HG03521 (cell line): ENCODE data around the gene PDZRN4.
"Not testable (repeated sequence)": the region's sequence is repeated elsewhere in the genome, so short reads cannot be mapped to it uniquely, and the experiment has no call there.

Source experiments
- ATAC-seq: cut with Tn5 transposase; IDR thresholded peaks from one replicate; pipeline ENCODE4 v1.9.1; 2021; ENCODE audit warnings: mild to moderate bottlenecking, moderate library complexity; ENCODE audit not compliant: unreplicated experiment

Gene PDZRN4

DNA sequence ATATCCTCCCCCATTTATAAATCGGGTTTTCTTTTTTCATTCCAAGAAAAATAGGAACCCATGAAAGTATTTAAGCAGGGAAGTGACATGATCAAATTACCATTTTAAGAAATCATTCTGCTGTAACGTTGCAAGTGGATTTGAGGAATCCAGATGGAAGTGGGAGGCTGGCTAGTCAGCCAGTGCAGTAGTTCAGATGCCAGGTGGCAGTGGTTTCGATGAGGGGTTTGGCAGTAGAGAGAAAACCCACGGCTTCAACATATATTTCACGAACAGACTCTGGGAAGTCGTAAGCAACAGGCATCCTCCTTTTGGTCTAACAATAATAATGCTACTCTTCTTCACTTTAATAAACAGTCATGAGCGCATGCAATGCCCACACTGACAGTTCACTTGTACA is 25.0 kb downstream of the PDZRN4 start:
- no peak for ATAC-seq

DNA sequence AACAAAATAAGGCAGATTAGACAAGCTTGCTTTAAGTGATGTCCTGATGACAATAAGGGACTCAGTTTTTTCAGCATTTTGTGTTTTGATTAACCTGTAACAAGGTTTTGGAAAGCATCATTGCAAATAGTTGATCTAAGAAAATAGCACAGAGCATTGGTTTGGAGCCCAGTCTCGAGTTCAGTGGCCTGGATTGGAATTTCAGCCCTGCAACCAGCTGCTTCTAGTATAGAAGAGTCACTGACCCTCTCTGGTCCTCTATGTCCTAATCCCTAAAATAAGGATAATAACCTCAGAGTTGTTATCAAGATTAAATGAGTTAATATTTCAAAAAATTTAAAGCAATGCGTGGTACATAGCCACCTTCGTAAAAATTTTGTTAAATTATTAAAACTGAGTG is 25.5 kb downstream of the PDZRN4 start:
- ATAC-seq = no peak

DNA sequence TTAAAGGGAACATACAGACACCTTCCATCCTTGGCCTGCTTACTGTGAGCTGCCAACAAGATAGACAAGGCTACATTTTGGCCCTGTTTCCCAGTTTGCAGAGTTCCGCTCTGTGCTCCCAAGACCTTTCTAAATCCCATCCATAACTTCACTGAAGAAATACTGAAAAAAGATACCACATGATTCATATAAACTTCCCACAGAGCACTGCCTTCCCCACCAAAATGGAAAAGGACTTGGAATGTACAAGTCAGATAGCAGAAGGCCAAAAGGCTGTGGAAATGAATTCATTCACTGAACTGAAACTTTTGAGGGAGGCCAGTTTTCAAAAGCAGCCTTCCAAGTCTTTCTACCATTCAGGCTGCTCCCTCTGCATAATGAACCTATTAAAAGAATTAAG is 29.6 kb downstream of the PDZRN4 start:
- ATAC-seq = no peak

DNA sequence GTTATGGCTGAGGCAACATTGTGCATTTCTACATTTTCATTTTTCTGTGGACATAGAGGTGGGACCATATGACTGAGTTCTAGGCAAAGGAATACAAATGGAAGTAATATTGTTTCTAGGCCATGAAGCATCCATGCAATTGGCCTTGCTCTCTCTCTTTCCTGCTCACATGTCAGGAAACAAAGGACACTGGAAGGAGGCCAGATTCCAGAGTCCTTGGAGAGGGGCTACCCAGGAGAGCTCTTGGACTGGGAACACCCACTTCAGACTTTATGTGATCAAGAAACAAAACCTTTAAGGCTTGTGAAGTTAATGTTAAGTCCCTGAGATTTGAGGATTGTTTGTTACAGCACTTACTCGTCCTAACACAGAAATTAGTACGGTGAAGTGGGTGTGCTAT is 32.8 kb downstream of the PDZRN4 start:
- ATAC-seq = no peak

DNA sequence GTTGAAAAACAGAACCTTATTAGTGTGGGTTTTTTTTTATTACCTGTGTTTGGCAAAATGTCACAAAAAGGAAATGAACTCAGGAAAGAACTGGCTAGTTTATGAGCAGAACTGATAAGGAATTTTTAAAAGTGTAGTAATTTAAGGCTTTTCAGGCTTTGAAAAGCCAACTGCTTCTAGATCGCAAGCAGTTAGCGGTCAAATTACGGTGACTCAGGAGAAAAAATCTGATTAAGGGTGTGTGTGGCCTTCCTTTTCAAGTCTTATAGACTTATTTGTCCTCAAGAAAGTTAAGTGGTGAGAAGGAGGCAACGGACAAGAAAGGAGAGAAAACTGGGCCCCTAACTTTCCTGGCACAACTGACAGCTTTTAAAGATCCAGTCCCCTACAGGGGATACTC is 33.4 kb downstream of the PDZRN4 start:
- no peak for ATAC-seq

DNA sequence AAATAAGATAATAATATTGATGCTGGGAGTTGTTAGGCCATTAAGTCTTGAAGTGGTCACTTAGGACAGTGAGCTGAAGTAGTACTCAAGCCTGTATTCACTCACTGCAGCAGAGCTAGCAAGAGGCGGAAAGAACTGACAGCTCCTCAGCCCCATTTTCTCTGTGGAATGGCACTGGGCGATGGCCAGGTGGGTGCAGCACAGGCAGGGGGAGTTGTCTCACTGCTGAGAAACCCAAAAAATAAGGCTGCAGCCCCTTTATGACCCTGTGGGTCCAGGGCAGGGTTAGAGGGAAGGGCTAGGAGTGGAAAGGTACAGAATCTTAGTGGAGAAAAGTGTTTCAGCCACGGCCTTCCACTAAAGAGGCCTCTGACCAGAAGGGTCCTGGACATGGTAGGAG is 35.5 kb downstream of the PDZRN4 start:
- no peak for ATAC-seq

DNA sequence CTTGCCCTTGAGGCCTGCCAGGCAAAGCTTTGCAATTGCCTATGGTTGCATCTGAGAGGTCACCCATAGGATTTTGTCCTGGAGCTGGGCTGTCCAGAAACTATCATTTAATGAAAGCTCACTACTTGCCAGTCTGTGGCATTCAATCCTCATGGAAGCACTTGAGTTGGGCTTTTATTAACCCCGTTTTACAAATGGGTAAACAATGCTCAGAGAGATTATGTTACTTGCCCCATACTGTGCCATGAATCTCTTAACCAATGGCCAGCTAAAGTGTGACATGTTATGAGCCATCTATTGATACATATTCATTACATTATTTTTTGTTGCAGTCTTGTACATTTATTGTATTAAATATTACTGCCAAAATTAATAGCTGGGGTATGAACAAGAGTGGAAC is 35.9 kb downstream of the PDZRN4 start:
- no peak for ATAC-seq

DNA sequence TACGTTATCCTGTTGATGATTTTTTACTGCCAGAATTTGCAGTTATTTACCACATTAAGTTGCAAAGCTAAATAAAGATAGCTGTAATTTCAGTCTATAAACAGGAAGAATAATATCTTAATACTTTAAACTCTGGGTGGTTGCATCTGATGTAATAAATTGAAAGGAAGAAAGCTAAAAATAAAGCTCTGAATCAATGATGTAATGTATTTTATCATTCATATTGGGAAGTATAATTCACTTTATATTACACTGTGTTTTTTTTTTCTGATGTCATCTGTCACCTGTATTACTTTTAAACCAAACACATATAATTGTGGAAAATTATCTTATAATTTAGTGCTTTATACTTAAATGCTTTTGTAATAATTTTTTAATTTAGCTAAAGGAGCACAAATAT is 37.1 kb downstream of the PDZRN4 start:
- no peak for ATAC-seq

DNA sequence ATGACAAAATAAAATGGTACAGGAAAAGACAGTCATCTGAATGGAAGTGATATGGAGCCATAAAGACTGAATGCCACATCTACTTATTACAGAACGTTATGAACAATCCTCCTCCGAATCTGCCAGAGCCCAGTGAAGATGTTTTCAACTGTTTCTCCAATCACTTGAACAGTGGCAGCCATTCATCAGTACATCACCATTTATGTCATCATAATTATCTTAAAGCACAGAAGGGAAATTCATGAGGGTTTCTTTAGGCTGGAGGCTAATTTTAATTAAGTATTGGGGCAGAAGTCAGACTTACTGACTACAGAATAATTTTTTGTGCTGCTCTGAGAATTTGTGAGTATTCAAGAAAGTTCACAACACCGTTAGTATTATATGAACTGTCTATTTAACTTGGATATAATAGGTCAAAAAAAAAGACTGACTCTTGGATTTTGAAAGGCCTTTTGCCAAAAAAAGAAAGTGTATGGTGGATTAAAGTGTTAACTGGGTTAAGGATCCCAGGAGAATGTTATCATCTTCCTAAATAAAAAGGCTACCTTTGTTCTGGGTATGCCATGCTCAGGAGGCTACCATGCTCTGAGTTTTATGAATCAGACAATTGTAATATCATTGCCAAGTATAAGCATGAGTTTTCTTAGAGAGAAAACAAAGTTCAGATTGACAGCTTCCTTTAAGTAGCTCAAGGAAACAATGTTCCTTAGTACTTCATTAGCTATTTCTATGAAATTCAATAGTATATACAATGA is 40.1 kb downstream of the PDZRN4 start:
- ATAC-seq = no peak

DNA sequence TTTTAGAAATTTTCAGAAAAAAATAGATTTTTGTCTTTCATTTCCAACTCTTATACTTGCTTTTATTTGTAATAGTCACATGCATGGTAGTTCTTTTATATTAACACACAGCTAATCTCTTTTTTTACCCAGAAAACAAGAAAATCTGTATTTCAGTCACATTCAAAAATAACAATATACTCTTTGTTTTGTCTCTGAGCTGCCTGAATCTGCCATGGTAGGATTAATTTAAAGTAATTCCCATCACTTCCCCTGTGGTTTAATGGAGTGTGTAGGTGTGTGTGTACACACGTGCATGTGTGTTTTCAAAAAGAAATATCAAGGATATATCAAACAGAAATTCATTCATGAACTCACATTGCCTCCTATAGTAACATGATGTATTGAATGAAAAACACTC is 42.6 kb downstream of the PDZRN4 start:
- no peak for ATAC-seq

DNA sequence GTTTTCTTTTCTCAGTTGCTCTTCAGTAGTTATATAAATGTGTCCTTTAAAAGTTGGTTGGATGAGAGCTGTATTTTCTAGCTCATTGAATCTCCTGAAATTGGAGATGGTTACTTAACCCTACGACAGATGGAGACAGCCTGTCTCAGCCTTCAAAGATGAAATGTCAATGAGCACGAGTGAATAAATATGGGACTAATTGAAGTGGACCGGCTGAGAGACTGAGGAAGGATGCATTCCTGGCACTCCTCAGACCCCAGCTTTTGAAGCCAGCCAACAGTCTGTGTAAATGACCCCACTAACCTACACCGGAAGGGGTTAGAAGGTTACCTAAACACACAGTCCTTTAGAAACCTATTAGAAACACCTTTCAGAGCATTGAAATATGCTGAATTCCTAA is 46.6 kb downstream of the PDZRN4 start:
- ATAC-seq = no peak

DNA sequence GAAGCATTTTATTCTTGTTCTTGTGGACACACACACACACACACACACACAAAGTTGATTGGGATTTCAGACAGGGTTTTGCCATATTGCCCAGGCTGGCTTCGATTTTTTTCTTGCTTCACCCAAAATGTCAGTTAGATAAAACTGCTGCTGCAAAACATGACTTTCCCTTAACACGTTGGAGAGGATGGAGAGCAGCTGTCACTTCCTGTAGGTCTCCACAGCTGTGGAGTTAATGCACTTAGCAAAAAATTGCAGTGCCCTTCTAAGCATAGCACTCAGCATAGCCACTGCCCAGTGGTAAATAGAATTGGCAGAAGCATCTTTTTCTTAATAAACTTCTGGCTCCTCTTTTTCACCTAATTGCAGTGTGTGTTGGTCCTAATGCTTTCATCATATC is 54.5 kb downstream of the PDZRN4 start:
- ATAC-seq = no peak

DNA sequence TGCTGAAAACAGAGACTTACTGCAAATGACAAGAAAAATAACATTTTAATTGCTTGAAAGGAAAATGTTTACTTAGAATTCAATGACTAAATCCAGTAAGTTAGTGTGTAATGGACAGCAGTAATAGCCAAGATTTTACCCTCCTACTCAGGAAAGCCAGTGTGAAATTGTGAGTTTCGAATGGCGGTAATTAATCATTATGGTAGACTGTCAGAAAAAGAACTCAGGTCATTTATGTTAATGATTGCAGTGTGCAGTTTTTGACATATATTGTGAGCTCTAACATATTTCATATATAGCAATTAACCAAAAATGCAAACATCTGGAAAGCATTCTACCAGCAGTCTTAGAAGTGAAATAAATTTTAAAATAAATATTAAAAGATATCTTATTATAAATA is 60.3 kb downstream of the PDZRN4 start:
- no peak for ATAC-seq

DNA sequence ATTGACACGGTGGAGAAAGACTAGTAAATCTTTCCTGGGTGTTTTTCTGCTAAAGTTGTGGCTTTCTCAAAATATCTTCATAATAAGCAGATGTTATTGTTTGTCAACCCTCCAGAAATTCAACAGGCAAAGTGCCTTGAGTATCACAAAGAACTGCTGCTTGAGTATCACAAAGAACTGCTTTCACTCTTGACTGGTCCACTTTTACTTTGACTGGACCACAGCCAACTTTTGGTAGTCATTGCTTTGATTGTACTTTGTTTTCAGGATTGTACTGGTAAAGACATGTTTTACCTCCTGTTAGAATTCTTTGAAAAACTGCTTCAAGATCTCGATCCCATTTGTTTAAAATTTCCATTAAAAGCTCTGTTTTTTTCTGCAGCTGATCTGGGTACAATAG is 62.6 kb downstream of the PDZRN4 start:
- no peak for ATAC-seq

DNA sequence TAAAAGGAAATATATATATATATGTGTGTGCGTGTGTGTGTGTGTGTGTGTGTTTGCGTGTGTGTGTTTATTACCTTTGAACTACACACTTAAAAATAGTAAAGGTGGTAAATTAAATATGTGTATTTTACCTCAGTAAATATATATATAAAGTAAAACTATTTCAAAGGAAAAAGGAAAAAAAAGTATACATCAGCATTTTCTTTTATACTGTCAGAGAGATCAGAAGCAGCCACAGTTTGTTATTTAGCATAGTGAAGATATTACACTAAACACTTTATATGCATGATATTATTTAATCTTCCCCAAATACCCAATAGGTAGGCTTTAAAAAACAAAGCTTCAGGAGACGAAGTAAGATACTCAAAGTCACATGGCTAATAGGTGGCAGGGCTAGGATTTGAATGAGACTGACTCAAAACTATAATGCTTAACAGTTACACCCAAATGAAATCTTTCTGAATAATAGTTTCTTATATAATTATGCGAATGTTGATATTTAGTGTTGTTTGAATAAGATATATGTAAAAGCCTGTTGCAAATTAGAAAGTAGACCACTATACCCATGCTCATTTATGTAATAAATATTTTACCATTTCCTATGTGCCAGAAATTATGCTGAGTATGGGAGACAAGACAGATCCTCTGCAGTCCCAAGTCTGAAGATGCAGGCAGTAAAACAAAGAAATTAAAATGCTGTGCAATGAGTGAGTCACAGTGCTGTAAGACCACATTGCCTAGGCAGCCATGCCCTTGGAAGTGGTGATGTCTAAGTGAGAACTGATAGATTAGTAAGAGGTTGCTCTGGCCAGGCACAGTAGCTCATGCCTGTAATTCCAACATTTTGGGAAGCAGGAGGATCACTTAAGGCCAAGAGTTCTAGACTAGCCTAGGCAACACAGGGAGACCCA is 66.1 kb downstream of the PDZRN4 start:
- ATAC-seq = no peak

DNA sequence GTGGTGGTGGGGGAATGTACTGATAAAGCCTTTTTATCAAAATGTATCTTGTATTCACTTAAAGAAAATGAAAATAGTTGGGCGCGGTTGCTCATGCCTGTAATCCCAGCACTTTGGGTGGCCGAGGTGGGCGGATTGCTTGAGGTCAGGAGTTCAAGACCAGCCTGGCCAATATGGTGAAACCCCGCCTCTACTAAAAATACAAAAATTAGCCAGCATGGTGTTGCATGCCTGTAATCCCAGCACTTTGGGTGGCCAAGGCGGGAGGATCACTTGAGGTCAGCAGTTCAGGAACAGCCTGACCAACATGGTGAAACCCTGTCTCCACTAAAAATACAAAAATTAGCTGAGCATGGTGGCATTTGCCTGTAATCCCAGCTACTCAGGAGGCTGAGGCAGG is 75.1 kb downstream of the PDZRN4 start:
- ATAC-seq = not testable (repeated sequence)

DNA sequence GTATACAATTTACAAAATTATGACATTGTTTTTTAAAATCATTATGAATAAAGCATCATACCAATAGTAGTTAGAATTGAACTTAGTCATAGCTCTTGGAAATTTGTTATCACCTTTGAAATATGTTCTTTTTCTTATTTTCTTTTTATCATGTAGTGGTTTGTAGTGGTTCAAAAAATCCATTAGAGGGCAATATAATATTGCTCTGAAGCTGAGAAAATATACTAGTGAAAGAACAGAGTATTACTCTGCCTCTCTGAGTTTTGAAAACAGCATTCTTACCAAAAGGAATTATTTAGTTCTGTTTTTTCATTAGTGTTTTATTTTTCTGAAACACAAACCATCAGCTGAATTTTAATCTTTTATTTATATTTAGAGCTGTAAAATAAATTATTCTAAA is 76.2 kb downstream of the PDZRN4 start:
- ATAC-seq = no peak

DNA sequence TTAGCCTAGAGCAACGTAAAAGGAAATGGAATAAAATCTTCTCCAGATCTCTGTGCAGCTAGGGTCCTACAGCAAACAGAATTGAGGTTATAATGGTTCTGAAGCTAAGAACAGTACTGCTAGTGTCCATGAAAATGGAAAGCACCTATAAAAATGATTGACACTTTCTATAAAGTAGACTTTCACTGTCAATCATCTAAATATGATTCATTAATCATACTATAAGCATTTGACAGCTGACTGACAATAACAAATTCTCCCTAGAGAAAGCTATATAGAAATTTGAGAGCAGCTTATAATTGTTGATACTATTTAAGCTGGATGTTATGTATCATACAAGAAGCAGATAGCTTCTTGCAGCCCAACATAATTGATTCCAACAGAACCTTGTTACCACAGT is 80.9 kb downstream of the PDZRN4 start:
- ATAC-seq = no peak

DNA sequence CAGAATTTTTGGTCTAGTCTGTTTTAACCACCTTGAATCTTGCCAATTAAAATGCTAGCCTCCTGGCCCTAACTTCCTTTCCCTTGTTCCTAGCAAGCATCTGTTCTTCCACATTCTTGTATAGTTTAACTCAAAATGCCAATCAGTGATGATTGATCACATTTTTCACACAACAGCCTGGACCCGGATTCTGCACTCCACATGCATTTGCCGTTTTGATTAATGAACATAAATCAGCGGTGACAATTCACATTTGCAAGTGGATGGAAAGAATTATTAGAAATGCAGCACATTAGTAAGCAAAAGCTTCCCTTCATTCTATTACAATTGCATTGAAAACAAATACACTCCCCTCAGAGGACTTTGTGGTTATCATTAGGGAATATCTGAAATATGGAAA is 83.4 kb downstream of the PDZRN4 start:
- no peak for ATAC-seq

DNA sequence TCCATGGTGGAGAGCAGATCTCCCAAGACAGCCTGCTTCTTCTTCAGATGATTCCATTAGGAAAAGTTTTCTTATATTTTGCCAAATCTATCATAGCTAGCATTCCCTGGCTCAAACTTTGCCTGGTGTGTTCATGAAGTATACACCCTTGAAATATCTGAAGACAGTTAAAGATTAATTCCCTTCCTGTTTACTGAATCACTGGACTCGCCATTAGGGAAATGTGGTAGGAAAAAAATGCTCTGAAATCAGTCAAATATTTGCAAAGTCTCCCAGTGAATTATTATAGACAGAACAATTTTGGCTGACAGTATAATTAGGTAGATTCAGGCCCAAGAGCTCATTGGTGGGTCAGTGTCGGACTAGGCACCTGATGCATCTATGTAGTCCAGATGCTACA is 86.5 kb downstream of the PDZRN4 start:
- ATAC-seq = no peak

DNA sequence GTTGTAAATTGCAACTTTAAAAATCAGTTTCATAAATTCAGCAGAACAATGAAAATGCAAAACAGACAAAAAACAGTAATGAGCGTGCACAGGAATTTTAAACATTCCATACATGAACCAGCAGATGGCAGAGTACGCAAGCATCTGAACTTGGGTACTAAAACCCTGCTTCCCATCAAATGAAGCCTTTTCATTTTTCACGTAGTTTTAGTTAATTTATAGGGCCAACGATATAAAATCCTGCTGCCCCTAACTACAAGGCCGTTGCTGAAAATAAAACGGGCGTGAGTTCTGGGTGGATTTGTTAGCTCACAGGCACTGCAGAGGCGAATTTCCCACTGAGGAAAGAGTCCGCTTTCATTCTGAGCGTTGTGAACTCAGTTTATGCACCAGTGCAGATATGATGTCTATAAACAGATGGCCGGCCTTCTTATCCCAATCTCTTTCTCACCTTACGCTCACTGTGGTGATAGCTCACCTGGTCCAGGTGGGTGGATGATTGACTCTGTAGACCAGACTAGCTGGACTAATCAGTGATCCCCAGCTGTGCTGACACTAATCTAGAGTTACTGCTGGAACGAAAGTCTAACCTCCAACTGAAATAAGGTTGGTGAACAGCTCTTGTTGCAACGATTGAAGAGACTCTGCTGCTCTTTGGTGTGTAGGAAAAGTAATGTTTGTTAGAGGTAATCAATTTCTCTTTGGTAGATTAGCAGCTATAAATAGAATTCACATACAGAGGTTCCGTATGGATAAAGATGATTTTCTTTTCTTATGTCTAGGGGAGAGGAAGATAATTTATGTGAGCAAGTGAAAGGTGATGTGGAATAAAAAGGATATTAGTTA is 89.2 kb downstream of the PDZRN4 start:
- no peak for ATAC-seq

DNA sequence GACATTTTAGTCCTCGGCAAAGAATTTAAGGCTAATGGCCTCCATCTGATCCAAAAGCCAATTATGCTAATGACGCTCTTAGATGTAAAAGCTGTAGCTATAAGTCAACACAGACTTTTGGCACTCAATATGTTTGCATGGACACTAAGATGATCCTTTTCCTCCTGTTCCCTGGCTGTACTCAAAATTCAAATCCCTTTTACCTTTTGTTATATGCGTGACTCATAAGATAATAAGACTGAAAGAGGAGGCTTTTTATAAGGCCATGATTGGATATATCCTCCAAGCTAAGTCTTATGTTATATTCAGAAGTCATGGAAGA is 89.8 kb downstream of the PDZRN4 start:
- no peak for ATAC-seq
